ENCODE data around the gene CCDC87.

- TF ChIP-seq, protein P1, sequence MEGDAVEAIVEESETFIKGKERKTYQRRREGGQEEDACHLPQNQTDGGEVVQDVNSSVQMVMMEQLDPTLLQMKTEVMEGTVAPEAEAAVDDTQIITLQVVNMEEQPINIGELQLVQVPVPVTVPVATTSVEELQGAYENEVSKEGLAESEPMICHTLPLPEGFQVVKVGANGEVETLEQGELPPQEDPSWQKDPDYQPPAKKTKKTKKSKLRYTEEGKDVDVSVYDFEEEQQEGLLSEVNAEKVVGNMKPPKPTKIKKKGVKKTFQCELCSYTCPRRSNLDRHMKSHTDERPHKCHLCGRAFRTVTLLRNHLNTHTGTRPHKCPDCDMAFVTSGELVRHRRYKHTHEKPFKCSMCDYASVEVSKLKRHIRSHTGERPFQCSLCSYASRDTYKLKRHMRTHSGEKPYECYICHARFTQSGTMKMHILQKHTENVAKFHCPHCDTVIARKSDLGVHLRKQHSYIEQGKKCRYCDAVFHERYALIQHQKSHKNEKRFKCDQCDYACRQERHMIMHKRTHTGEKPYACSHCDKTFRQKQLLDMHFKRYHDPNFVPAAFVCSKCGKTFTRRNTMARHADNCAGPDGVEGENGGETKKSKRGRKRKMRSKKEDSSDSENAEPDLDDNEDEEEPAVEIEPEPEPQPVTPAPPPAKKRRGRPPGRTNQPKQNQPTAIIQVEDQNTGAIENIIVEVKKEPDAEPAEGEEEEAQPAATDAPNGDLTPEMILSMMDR (conservative IDR thresholded peaks at IDR 0.05; ENCODE audit: low read length) = no peak
- no peak for TF ChIP-seq EZH2phosphoT487 (IDR thresholded peaks at IDR 0.05; ENCODE audit: borderline replicate concordance)
Measured at GRCh38 chr11:66559866-66560676, 32.8 kb downstream of the CCDC87 start.

Measured in Loucy (cell line).